ENCODE measurements around the gene JAZF1.
"Not testable (repeated sequence)": the region's sequence is repeated elsewhere in the genome, so short reads cannot be mapped to it uniquely, and the experiment has no call there.

JAZF1 gene

DNA sequence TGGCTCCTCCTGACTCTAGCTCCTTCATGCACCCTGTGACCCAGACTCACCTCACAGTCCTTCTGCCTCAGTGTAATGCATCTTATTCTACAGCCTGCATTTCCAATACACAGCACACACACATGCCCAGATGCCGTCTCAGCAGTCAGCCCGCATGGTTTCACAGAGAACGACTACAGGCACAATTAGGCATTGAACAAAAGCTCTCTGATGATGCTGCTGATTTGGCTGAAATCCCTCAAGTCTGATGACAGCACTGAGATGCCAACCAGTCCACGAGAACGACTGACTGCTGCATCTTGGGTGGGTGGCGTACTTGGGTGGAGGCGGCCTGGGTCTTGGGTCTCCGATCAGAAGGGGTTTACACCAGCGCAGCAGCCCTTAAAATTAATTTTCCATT lies 240.3 kb downstream of the JAZF1 start:
- no peak for DNase-seq (ENCODE audit: low spot score)

DNA sequence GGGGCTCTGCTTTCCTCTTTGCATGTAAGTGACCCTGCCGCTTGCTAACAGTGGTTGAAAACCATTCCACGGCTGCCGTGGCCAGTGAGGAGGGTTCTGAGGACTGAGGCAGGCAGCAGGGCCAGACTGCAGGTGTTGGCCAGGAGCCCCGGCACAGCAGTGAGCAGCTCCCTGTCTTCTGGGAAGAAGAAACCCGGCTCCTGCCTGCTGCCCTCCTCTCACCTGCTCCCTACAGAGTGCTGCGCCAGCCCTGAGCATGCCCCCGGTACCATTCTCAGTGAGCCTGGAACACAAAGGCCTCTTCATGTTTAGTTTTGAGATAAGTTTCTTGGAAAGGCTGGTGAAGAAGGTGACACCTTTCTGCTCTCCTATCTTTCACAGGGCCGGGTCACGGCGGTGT lies 240.7 kb downstream of the JAZF1 start:
- no peak for DNase-seq (ENCODE audit: low spot score)

DNA sequence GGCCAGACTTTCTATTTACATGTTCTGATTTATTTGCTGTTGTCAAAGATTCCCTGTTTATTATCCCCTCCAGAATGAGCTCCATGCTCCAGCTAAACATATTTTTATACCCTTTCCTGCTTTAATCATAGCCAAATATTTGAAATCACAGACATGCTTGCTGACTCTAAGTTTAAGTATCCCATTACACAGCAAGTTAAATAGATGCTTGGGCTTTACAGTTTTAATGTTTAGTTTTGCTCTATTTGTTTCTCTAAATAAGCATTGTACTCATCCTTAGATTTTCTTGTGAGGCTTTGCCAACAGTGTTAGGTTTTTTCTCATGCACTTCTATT lies 243.9 kb downstream of the JAZF1 start:
- no peak for DNase-seq (ENCODE audit: low spot score)

DNA sequence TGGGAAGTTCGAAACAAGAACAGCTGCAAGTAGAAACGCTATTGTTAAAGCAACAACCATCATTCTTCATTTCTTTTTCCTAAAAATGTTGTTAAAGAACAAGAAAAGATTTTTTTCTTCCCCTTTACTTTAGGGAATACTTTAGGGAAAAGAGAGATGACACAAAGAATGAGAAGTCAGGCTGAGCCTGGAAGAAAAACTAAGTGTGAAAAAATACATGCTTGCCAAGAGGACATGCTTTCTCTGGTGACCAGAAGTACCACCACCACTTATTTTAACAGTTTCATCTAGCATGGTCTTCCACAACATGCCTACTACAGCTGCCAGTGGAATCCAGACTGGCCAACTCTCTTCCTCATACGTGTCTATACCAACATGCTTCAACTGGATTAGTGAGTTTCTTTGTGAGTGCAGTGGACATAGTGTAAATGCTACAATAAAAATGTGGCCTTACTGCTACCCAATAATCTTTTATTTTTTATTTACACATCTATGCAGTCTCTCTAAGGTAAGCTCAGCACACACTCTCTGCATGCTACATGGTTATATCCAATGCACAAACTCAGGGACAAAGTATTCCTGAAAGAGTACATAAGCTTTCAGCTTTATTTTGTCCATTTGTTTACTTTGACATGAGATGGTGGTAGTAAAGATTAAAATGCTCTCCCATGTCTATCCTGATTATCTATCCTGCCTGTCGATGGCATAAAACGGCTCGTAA lies 244.4 kb downstream of the JAZF1 start:
- DNase-seq (ENCODE audit: low spot score): no peak

DNA sequence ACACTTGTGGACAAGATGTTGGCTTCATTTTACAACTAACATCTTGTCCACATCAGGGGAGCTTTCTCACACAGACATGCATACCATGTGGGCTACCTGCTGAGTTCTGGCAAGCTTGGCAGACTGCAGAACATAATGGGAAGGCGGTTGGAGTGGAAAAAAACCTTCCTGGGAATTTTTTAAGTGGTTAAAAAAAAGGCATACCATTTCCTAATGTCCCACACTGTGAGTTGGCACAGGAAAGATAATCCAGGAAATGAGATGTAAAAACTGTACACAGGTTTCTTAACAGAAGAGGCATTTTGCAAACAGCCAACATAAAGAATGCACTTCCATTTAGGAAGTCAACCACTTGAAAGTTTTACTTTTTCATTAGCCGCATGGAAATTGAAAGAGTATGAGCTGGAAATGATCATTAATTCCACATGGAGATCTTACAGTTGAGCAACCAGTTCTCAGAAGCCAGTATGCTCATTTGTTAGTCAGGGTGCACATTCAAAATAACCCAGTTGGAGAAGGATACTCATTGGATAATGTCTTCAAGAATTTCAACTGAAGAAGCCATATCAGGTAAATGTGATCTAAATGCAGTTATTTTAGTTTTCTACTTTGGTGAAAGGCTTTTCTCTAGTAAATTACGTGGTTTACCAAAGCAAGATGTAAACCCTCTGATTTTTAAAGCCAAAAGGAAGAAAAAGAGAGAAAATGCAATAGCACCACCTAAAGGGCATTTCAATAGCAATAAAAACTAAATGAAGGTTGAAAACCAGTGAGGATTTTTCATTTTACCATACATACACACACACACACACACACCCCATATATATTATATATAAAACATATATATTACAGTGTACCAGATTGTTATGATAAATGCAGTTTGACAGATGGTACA lies 246.7 kb downstream of the JAZF1 start:
- DNase-seq (ENCODE audit: low spot score): no peak

DNA sequence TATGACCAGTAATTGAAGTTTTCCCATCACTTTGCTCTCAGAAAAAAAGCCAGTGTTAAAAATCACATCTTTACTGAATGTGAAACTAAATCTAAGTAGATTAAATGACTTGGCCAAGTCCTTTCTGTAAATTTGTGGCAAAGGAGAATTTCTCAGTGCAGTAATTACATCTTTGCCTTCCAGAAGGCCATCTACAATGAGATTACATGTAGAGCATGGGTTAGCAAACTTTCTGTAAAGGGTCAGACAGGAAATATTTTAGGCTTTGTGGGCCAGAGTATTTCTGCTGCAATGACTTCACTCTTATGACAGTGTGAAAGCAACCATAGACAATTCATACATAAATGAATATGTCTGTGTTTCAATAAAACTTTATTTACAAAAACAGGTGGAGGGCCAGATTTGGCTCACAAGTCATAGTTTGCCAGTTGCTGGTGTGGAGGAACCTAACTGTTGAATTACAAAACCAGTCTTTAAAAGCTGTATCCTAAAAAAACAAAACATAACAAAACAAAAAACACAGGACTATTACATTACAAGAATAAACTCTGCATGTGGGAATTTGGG lies 249.6 kb downstream of the JAZF1 start:
- no peak for DNase-seq (ENCODE audit: low spot score)

DNA sequence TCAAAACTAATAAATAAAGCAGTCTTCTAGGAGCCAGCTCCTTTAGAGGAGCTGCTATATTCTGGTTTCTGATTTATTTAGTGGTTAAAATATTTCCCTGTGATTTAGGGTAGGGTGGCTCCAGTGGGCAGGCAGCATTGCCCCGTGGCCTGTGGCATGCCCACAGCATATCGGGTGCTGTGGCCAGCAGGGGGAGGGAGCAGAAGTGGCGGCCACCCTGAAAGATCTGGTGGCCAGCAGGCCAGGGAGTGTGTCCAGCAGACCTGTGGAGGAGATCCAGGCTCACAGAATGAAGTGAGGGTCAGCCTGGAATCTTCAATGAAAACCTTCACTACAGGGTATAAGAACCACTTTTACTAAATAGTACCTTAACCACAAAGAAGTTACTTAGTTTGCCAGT lies 251.5 kb downstream of the JAZF1 start:
- no peak for DNase-seq (ENCODE audit: low spot score)

DNA sequence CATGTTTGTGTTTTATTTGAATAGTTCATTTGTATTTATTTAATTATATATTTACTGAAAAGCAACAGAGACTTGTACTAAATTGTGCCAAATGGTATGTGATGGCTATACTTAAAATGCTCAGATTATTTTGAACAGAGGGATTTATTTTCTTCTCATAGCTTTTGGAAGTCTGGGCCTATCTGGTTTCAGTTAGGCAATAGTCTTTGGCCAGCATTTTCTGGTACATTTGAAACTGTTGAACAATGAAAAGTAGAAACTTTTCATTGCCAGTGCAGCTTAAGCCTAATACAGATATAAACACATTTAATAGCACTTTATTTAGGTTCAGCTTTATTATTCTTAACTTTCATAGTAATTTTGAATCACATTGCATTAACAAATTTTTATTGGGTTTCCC lies 252.6 kb downstream of the JAZF1 start:
- DNase-seq (ENCODE audit: low spot score): no peak

DNA sequence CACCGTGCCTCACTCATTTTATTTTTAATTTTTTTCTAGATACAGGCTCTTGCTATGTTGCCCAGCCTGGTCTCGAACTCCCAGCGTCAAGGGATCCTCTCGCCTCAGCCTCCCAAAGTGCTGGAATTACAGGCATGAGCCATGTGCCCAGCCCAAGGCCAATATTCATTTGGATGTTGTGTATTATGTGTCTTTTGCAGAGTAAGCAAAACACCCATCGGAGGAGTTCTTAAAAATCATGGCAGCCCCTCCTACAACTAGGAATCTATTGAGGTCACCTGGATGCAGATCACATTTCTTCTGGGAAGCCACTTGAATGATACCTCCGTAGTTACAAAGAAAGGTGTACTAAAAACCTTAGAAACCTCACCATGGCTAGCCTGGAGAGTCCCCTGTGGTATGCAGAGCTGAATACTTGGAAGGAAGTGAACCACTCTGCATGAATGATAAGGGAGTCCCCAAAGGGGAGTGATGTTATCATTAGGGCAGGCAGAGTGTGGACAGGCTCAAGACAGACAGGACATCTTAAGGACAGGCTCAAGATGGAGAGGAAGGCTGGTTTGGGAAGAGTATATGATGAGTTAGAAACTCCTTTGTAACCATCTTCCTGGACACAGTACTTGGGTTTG lies 254.9 kb downstream of the JAZF1 start:
- no peak for DNase-seq (ENCODE audit: low spot score)

DNA sequence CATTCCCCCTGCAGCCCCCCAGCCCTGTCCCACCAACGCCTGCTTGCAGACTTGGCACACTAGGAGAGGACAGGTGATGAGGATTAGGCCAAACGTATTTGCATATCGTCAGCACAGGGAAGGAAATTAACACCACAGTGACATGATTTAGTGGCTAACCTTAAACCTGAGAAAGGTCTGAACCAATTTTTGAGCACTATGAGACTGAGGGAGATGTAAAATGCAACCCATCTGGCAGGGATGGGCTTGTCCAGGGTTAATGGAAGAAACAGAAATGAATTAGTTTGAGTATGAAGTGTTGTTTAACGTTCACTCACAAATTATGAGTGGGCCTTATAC lies 257.0 kb downstream of the JAZF1 start:
- no peak for DNase-seq (ENCODE audit: low spot score)

DNA sequence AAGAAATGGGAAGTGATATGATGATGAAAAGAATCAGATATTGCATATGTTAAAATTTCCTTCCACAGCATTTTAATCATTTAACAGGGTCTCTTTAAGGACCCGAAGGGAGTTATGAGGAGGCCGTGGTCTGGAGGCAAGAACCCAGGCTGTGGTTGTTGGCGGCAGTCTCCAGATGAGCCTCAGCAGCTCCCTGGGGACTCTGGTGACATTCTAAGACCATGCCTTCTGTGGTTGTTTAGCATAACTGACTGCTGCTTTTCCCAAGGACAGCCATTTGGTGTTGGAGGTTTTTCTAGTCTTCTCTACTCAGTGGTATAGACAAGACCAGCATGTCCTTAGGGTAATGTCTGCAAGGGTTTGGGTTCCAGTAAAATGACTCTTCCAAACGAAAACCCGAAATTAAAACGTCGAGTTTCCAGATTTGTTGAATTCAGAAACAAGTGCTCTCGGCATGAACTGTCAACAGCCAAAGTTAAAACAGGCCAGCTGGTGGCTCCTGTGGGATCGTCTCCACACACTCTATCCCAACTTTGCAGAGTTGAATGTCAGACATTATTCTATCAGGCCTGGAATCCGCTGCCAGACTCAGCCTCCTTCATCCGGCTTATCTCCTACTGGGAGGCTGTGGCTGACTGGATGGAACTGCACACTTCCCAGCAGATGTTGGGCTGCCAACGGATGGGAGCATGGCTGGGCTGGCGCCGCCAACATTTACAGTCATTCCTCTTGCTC lies 257.5 kb downstream of the JAZF1 start:
- no peak for DNase-seq (ENCODE audit: low spot score)

DNA sequence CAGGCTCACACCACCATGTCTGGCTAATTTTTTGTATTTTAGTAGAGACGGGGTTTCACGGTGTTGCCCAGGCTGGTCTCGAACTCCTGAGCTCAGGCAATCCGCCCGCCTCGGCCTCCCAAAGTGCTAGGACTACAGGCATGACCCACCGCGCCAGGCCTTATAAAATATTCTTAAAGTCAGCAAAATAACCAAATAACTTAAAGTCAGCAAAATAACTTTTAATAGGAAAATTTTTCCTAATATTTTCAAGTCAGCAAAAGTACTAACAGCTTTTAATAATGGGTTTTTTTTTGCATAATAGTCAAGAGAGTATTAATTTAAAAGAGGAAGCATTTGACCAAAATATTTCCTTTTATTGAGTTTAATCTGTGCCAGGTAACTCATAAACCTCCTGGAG lies 258.2 kb downstream of the JAZF1 start:
- not testable (repeated sequence) for DNase-seq (ENCODE audit: low spot score)

DNA sequence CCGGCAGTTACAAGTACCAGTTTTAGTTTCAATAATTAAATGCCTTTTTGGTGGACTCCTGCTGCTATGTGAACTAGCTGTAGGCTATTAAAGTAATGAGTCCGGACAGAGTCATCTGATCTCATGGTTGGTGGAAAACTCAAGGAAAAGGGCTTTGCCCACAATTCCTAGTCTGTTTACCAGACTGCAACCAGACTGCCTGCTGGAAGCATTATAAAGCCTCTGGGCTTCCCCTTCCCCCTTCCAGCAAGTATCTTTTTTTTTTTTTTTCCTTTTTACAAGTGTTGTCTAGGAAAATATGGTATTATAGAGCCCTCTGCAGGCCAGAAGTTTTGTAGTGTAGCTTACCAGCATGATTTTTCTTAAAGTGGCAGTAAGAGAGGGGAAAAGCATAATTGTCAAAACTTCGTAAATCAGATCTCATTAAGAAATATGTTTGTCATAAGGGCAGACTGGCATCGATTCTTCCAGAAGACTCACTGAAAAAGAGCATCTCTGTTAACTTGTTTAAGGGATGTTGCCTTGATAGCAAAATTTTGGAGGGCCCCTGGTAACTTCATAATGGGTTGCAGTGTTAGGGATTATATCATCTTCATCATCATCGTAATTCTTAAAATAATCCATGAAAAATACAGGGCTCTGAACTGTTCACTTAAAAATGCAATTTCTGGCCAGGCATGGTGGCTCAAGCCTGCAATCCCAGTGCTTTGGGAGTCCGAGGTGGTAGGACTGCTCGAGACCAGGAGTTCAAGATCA lies 259.3 kb downstream of the JAZF1 start:
- DNase-seq (ENCODE audit: low spot score): peak; percentile 89

DNA sequence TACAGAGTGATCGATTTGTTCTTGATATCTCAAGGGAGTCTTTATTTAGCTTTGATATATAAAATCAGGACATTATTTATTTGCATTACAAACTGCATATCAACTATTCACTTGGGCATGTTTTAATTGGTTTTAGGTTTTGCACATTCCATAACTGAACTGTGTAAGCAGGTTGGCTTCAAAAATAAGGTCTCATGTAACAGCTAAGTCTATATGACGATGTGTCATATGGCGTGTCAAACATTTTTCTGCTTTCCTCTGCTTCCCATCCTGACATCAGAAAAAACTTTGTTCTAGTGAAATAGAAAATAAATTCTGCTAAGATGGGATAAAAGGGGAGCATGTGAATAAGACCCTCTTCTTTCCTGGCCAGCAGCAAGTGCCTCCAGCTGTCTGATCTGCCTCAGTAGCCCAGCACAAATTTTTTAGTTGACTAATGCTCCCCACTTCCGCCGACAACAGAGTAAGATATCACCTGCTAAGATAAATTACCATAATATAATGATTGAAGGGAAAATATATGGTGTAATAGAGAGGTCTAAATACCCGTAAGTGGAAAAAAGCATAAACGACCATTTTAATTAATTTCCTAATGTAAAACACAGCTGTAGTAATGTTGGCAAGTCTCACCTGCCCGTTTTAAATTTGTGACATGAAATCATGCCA lies 260.2 kb downstream of the JAZF1 start:
- peak; percentile 34 for DNase-seq (ENCODE audit: low spot score)

DNA sequence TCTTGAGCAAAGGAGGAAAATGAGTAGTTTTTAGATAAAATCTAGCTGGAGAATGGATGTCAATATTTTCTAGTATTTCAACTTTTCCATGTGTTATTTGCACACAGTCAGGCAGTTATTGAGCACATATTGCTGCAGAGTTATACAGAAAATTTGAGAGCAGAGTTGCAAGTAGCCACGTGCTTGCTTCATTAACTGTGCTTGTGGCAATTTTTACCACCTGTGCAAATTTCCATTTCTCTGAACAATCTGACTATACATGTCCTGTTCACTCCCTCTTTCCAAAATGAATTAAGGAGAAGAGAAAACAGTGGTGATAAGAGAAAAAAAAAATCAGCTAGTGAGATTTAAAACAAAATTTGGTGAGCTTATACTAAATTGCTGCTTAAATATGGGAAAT lies 262.1 kb downstream of the JAZF1 start:
- DNase-seq (ENCODE audit: low spot score): no peak

DNA sequence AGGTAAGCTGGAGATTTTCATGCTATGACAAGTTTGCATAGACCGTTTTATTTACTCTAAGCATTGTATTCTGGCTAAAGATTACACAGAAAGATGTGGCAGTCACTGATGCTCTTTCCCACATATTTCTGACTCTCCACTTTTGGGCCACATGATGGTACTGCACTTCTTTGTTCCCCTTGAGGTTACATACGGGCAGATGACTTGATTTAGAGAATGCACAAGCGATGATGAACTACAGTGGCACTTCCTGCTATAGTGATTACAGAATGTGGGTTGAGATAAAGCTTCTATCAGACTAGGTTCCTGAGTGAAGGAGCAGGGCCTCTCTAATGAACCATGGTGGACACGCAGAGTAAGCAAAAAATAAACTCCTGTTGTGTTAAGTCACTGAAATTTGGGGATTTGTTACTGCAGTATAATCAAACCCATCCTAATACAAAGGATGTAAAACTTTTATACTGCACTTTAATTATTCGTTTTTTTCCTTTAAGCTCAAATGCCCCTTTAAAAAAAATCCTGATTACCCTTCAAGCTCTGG lies 262.8 kb downstream of the JAZF1 start:
- peak; percentile 83 for DNase-seq (ENCODE audit: low spot score)

DNA sequence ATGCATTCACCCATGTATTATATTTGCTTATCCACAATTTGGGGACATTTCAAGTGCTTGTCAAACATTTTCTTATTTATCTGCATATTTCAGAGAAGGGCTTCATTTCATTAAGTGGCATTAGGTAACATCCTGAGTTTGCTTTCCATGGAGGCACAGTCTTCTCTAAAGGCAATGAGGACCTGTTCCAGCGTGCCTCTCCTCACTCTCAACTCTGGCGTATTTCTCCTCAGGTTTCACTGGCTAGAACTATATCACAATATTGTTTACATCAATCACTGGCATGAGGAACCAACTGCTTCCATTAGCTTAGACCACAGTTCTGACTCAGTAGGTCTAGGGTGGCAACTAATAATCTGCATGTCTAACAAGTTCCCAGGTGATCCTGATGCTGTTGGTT lies 263.5 kb downstream of the JAZF1 start:
- no peak for DNase-seq (ENCODE audit: low spot score)

DNA sequence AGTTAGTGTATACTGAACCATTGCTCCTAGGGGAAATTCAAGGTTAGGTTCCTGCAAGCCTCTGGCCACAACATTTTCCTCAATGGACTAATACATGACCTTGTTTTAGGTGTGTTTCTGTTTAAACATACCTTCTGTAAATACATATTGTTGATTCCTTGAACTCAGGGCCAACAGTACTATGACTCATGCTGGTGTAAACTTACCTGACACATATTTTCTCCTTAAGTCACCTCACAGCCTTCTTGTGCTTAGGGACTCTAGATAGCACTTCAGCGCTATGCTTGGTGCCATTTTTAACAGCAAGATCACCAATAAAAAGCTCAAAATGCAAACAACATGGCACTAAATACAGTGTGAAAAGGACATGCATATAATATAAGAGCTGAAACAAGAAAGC lies 264.2 kb downstream of the JAZF1 start:
- peak; percentile 47 for DNase-seq (ENCODE audit: low spot score)

DNA sequence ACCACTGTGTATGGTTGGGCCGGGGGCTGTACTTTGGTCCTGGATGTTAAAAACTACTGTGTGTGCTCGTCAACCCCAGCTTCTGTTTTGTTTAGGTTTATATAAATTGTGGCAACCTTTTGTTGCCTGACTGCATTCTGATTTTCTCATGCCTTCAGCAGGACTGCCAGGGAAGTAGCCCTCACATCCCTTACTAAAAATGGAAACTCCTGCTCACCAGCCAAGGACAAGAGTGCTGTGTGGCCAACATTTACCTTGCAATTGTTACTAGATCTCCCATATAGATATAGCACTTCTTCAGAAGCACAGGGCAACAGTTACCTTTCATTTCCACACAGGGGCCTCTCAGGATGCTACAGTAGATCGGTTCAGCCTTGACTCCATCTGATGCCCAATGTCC lies 266.2 kb downstream of the JAZF1 start:
- no peak for DNase-seq (ENCODE audit: low spot score)

DNA sequence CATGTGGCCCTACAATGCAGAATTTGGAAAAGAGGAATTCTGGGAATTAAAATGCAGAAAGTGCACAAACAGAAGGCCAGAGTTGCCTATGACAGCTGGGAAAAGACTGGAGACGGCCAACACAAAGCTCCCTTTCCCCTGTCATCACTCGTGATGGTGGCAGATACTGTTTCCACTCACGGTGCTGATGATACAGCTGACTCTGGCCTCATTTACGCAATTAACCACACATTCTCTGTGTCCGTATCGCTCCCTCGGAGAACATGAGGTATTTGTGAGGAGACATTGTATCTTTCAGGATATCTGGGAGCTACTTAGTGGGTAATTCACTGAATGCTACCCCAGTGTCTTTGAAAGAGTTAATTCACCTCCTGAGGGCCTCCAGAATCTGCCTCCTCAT lies 267.8 kb downstream of the JAZF1 start:
- no peak for DNase-seq (ENCODE audit: low spot score)

DNA sequence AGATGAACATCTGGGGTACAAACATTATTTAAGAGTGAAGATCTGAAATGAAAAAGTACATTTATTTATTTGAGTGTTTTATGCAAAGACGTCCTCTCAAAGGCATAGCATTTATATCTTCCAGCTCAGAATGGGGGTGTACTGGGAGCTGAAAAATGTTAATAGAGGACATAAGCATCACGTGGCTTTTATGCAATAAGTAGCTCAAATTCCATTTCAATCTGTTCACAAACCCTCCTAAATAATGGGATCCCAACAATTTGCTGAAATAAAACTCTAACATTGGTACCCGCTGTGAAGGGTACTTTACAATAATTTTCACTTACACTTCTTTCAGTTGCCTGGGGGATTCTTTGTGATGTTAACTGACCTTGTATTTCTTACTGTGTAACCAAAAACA lies 268.7 kb downstream of the JAZF1 start:
- no peak for DNase-seq (ENCODE audit: low spot score)

Measured in kidney tubule cell (primary cell).